Calu3 (cell line): ENCODE data around the gene GSE1. TPM values are rescaled to one million over a fixed set of nuclear protein-coding genes. Genes with fewer than 3 reads are reported as not detected.

Experiments
- BruUV-seq: library from RNA; stranded (reverse); fragments of 400-500 nt; replicated peaks from 2 replicates; lab custom pipeline; 2021; lab: Mats Ljungman, UMichigan
- CTCF ChIA-PET: fragments of 300-600 bp; sonication (Branson Sonifier 250); formaldehyde crosslinking; loops from one replicate; lab custom pipeline; 2022; ENCODE audit warnings: antibody characterized with exemption; lab: Charles Lee
- DNase-seq: peaks from one replicate; pipeline ENCODE4 v3.0.0; 2022
- H3K27ac Mint-ChIP-seq: one replicate; pipeline ENCODE4 v1.8.0; 2022; ENCODE audit warnings: mixed read lengths; ENCODE audit not compliant: unreplicated experiment
- H3K27me3 Mint-ChIP-seq: one replicate; pipeline ENCODE4 v1.8.0; 2022; ENCODE audit warnings: mixed read lengths; ENCODE audit not compliant: unreplicated experiment
- H3K36me3 Mint-ChIP-seq: one replicate; pipeline ENCODE4 v1.8.0; 2022; ENCODE audit warnings: mild to moderate bottlenecking, moderate library complexity, mixed read lengths; ENCODE audit not compliant: insufficient read depth, unreplicated experiment
- H3K4me1 Mint-ChIP-seq: one replicate; pipeline ENCODE4 v1.8.0; 2022; ENCODE audit warnings: mild to moderate bottlenecking, low read depth, mixed read lengths; ENCODE audit not compliant: unreplicated experiment
- H3K4me3 Mint-ChIP-seq: one replicate; pipeline ENCODE4 v1.8.0; 2022; ENCODE audit warnings: mild to moderate bottlenecking, low read depth, moderate library complexity, mixed read lengths; ENCODE audit not compliant: unreplicated experiment
- H3K9me3 Mint-ChIP-seq: one replicate; pipeline ENCODE4 v1.8.0; 2022; ENCODE audit warnings: low read depth, mixed read lengths; ENCODE audit not compliant: unreplicated experiment
- intact Hi-C: fragments of 100-400 bp; cut with micrococcal nuclease; formaldehyde crosslinking; loops from one replicate; pipeline ENCODE4 v1.10.0; 2022; ENCODE audit not compliant: unreplicated experiment
- total RNA-seq: library from RNA; stranded (reverse); gene quantifications from 2 replicates; pipeline ENCODE4 v1.2.3, GENCODE V29; 2022
- TF ChIP-seq, protein P1 (sequence below): fragments of 200-600 bp; IDR thresholded peaks from one replicate; pipeline ENCODE4 v1.8.0; 2022; ENCODE audit warnings: antibody characterized with exemption; ENCODE audit not compliant: unreplicated experiment

The GSE1 gene
- total RNA-seq, 1 experiment from 2014 or later = 45.3 TPM

- no TSS peak for BruUV-seq
- intact Hi-C loops = no loop called here
- Mint-ChIP-seq H3K27me3 (no peaks in the 10 kb centered on the region), H3K36me3 (peaks cover 16% of the 10 kb centered on the region), H3K4me1 (peaks cover 18% of the 10 kb centered on the region), H3K4me3 (no peak overlapping the region), H3K27ac (no peak overlapping the region), H3K9me3 (no peaks in the 10 kb centered on the region)
- CTCF ChIA-PET = interaction anchor here (0.6 to 1.3 kb wide), 2 partner anchors 10 to 80 kb away, joined by 3 read pairs; no protein-coding TSS in a partner anchor
- DNase-seq = no peak
- TF ChIP-seq, protein P1, sequence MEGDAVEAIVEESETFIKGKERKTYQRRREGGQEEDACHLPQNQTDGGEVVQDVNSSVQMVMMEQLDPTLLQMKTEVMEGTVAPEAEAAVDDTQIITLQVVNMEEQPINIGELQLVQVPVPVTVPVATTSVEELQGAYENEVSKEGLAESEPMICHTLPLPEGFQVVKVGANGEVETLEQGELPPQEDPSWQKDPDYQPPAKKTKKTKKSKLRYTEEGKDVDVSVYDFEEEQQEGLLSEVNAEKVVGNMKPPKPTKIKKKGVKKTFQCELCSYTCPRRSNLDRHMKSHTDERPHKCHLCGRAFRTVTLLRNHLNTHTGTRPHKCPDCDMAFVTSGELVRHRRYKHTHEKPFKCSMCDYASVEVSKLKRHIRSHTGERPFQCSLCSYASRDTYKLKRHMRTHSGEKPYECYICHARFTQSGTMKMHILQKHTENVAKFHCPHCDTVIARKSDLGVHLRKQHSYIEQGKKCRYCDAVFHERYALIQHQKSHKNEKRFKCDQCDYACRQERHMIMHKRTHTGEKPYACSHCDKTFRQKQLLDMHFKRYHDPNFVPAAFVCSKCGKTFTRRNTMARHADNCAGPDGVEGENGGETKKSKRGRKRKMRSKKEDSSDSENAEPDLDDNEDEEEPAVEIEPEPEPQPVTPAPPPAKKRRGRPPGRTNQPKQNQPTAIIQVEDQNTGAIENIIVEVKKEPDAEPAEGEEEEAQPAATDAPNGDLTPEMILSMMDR = no peak
Measured at GRCh38 chr16:85640585-85640984, 27.5 kb downstream of the GSE1 start.

DNA sequence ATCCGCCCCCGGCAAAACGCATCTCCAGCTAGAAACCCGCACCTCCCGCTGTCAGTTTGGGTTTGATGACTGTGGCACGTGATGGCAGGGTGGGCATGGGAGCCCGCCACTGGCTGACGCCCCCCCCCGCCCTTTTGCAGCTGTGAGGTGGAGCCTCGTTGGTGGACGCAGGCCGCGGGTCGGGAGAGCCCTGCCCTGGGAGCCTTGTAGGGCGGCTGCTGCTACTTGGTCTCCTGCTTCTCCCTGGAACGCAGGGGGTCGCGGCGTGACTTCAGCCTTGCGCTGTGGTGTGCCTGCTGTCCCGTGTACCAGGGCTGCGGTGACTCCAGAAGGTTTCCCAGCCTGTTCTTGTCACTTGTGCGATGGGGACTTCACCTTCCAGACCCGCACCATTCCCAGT is 28.2 kb downstream of the GSE1 start:
- no TSS peak for BruUV-seq
- Mint-ChIP-seq H3K4me1 (peaks cover 25% of the 10 kb centered on the region), H3K27me3 (no peaks in the 10 kb centered on the region), H3K4me3 (no peak overlapping the region), H3K27ac (no peak overlapping the region), H3K36me3 (peaks cover 16% of the 10 kb centered on the region), H3K9me3 (no peaks in the 10 kb centered on the region)
- TF ChIP-seq, protein P1 = no peak
- CTCF ChIA-PET = no interaction called here
- no peak for DNase-seq
- intact Hi-C loops = no loop called here

DNA sequence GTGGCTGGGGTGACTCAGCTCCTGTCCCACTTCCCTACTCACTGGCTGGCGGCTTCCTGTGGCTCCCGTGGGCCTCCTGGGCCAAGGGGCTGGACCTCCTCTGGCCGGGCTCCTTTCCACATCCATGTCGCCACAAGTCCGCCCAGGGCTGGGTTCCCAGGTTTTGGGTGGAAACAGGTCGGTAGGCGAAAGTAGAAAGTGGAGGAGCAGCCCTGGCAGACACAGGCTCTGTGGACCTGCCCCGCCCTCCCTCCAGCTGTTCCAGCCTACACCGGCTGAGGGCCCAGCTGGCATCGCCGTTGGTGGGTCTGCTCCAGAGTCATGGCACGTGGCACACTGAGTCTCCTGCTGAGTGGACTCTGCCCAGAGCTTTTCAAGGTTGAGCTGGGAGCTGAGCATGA is 28.7 kb downstream of the GSE1 start:
- DNase-seq = no peak
- no TSS peak for BruUV-seq
- Mint-ChIP-seq H3K4me3 (no peak overlapping the region), H3K4me1 (peaks cover 27% of the 10 kb centered on the region), H3K36me3 (peaks cover 16% of the 10 kb centered on the region), H3K9me3 (no peaks in the 10 kb centered on the region), H3K27me3 (no peaks in the 10 kb centered on the region), H3K27ac (no peak overlapping the region)
- TF ChIP-seq, protein P1 = no peak
- intact Hi-C loops = no loop called here
- CTCF ChIA-PET = no interaction called here

DNA sequence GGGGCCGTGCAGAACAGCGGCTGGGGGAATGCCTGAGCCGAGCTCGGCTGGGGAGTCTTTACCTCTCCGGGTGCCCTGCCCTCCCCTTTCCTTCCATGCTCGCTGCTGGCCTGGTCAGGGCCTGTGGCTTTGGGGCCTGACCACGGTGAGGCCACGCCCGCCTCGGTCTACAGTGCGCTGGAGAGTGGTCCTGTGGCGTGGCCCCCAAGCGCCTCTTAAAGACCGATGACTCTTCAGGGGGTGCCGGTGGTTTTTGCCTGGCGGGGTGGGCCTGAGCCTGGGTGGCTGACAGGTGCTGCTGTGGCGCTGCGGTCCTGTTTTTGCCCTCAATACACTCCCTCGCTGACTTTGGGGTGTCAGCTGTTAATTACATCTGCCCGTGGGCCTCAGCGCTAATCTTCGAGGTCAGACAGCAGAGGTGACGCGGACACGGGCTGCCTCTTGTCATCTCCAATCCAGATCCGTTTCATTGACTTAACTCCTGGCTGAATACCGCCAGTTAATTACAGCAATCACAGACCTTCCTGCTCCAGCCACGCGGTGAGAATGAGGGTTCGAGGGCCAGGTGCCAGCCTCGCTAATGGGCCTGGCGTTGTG is 29.7 kb downstream of the GSE1 start:
- no peaks in the 10 kb centered on the region for H3K9me3 Mint-ChIP-seq
- TF ChIP-seq, protein P1 = no peak
- H3K27ac Mint-ChIP-seq = no peak overlapping the region
- DNase-seq = no peak
- intact Hi-C loops = no loop called here
- H3K4me3 Mint-ChIP-seq = no peak overlapping the region
- peaks cover 23% of the 10 kb centered on the region for H3K36me3 Mint-ChIP-seq
- BruUV-seq = no TSS peak
- CTCF ChIA-PET = interaction anchor here (0.6 kb wide), 1 partner anchor 270 kb away, joined by 7 read pairs; no protein-coding TSS in a partner anchor
- H3K4me1 Mint-ChIP-seq = peaks cover 27% of the 10 kb centered on the region
- H3K27me3 Mint-ChIP-seq = no peaks in the 10 kb centered on the region
